GM23248 (cell line): ENCODE data around the gene RNF150. TPM values are rescaled to one million over a fixed set of nuclear protein-coding genes. Genes with fewer than 3 reads are reported as not detected.

Source experiments
- DNase-seq: peaks from one replicate; pipeline ENCODE4 v3.0.0-alpha.2; 2015
- H2AFZ ChIP-seq: fragments of 200-600 bp; sonication (generic); 2 replicates; pipeline ENCODE4 v1.6.1; 2016; ENCODE audit warnings: antibody characterized with exemption
- H3F3A ChIP-seq: fragments of 200-600 bp; sonication (generic); 2 replicates; pipeline ENCODE4 v1.6.1; 2016; ENCODE audit warnings: mild to moderate bottlenecking, antibody characterized with exemption, mixed run types; ENCODE audit not compliant: insufficient read depth
- H3K27ac ChIP-seq: fragments of 200-600 bp; sonication (generic); 2 replicates; pipeline ENCODE4 v1.5.1; 2016; ENCODE audit warnings: mild to moderate bottlenecking
- H3K27me3 ChIP-seq: fragments of 200-600 bp; sonication (generic); replicated peaks from 2 replicates; pipeline ENCODE4 v1.6.1; 2016; ENCODE audit warnings: mild to moderate bottlenecking; ENCODE audit not compliant: insufficient read depth
- H3K36me3 ChIP-seq: fragments of 200-600 bp; sonication (generic); 2 replicates; pipeline ENCODE4 v1.6.1; 2016; ENCODE audit warnings: low read depth, mild to moderate bottlenecking
- H3K4me1 ChIP-seq: fragments of 200-600 bp; sonication (generic); 2 replicates; pipeline ENCODE4 v1.6.1; 2016; ENCODE audit warnings: mild to moderate bottlenecking; ENCODE audit not compliant: insufficient read depth
- H3K4me2 ChIP-seq: fragments of 200-600 bp; sonication (generic); one replicate; pipeline ENCODE4 v1.6.1; 2016; ENCODE audit warnings: mild to moderate bottlenecking; ENCODE audit not compliant: unreplicated experiment
- H3K4me3 ChIP-seq: fragments of 200-600 bp; sonication (generic); 2 replicates; pipeline ENCODE4 v1.5.1; 2016; ENCODE audit warnings: mild to moderate bottlenecking
- H3K79me2 ChIP-seq: fragments of 200-600 bp; sonication (generic); 2 replicates; pipeline ENCODE4 v1.6.1; 2016; ENCODE audit warnings: mild to moderate bottlenecking; ENCODE audit not compliant: insufficient read depth
- H3K9ac ChIP-seq: fragments of 200-600 bp; sonication (generic); 2 replicates; pipeline ENCODE4 v1.6.1; 2016; ENCODE audit warnings: mild to moderate bottlenecking
- H3K9me2 ChIP-seq: fragments of 200-600 bp; sonication (generic); 2 replicates; pipeline ENCODE4 v1.6.1; 2016; ENCODE audit warnings: mixed run types, mild to moderate bottlenecking, moderate library complexity; ENCODE audit not compliant: insufficient read depth
- H3K9me3 ChIP-seq: fragments of 200-600 bp; sonication (generic); one replicate; pipeline ENCODE4 v1.6.1; 2017; ENCODE audit warnings: low read depth
- H4K20me1 ChIP-seq: fragments of 200-600 bp; sonication (generic); 2 replicates; pipeline ENCODE4 v1.6.0; 2016; ENCODE audit not compliant: insufficient read depth
- EZH2 ChIP-seq: fragments of 200-600 bp; sonication (generic); IDR thresholded peaks from 2 replicates; pipeline ENCODE4 v1.6.1; 2018; ENCODE audit warnings: antibody characterized with exemption, mild to moderate bottlenecking; ENCODE audit not compliant: insufficient read depth, poor library complexity, severe bottlenecking
- EZH2phosphoT487 ChIP-seq: fragments of 200-600 bp; sonication (generic); IDR thresholded peaks from 2 replicates; pipeline ENCODE4 v1.6.1; 2018; ENCODE audit warnings: antibody characterized with exemption, moderate library complexity, mild to moderate bottlenecking, low read depth; ENCODE audit not compliant: insufficient read depth
- WGBS, 2 experiments: methylation state at CpG; one replicate each; pipeline ENCODE4 v1.1.6; 2015 to 2017; ENCODE audit warnings: low lambda C conversion rate in 2 of 2, low coverage in 1 of 2; ENCODE audit errors: missing lambda C conversion rate in 2 of 2; 5-methylcytosine and 5-hydroxymethylcytosine counted together
- in situ Hi-C: fragments of 300-500 bp; cut with MboI; formaldehyde crosslinking; loops from 2 replicates; pipeline ENCODE4 v1.15.0; 2020
- polyA plus RNA-seq: library from polyadenylated mRNA; unstranded; fragments of >200 nt; fragmentation: Nextera tagmentation; extraction: Ambion mirVana; gene quantifications from 2 replicates; pipeline ENCODE4 v1.2.1, GENCODE V29; 2016
- total RNA-seq: library from RNA; depleted of rRNA; stranded (reverse); fragments of >200 nt; shearing (Covaris generic); gene quantifications from 2 replicates; pipeline ENCODE4 v1.2.3, GENCODE V29; 2014

The RNF150 gene
- total and polyA plus RNA-seq, 2 experiments from 2014 or later = 4.8 to 10.5 TPM

DNA sequence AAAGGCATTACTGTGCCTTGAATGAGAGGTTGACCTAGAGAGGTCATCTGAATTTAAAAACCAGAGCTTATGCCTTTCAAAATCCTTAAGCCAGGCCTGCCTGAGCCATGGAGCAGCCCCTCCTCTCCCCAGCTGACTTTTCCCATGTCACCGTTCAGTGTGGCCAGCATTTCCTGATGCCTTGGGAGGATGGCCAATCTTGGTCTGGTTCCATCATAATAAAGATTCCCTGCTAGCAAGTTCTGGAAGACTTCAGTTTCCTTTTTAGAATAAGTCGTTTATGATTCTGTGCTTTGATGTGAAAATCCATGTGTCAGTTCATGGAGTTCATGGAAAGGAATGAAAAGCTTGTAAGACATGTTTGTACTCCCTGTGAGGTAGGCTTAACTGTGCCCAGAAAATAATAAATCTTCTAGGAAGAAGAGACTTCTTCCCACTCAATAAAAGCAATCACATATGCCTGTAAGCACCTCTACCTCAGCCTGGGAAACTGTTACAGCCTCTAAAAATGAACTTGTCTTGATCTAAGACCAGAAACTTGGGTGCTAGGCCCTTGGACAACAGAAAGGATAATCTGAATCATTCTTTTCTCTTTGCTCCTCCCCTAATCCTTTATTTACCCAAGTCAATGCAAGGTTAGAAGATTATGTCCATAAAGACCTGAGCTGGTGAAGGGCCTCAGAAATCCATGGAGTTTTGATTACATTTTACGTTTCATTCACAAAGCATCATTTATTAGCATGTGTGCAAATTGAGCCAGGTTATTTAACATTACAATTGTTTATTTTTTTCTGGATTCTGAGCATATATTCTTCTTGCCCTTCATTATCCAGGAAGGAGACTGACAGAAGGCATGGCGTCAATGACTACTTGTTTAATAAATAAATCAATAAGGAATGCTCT, 293.1 kb downstream of the RNF150 start:
- Histone ChIP-seq H3K4me3 (no peak overlapping the region), H3K4me1 (no peaks in the 10 kb centered on the region), H3K27me3 (peaks cover 12% of the 10 kb centered on the region), H3K27ac (no peak overlapping the region), H2AFZ (no peak overlapping the region), H3K4me2 (no peak overlapping the region), H4K20me1 (no peaks in the 10 kb centered on the region), H3K79me2 (no peaks in the 10 kb centered on the region), H3K36me3 (no peaks in the 10 kb centered on the region), H3K9me3 (no peaks in the 10 kb centered on the region), H3F3A (no peaks in the 10 kb centered on the region), H3K9ac (no peak overlapping the region), H3K9me2 (no peaks in the 10 kb centered on the region)
- no peak for TF ChIP-seq EZH2phosphoT487
- no peak for TF ChIP-seq EZH2
- 21 to 25% methylated on average over 4 of the region's 4 CpGs for WGBS, 2 experiments
- in situ Hi-C loops = loop anchor here (10.0 kb wide), 1 partner anchor 475 kb away; no protein-coding TSS in a partner anchor
- no peak for DNase-seq

DNA sequence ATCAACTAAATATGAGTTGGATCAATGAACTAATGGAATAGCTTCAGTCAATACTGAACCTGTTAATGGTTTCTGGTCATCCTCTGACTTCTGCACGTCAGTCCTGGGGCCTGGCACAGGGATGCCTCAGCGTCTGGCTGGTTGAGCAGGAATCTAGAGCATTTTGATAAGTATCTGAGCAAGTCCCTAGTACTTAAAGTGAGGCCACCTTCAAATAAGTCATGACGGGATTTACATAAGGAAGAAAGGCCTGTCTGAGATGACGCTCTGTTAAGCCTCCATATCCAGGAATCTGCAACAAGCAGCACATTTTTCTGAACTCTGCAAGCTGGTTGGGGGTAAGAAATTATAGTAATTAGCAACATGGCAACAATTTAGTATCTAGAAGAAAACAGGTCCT, 293.9 kb downstream of the RNF150 start:
- no peaks in the 10 kb centered on the region for H4K20me1 ChIP-seq
- no peak for TF ChIP-seq EZH2phosphoT487
- no peak for TF ChIP-seq EZH2
- 50 to 57% methylated on average over 4 of the region's 4 CpGs for WGBS, 2 experiments
- no peaks in the 10 kb centered on the region for H3K79me2 ChIP-seq
- H2AFZ ChIP-seq = no peak overlapping the region
- H3K4me1 ChIP-seq = no peaks in the 10 kb centered on the region
- no peak overlapping the region for H3K4me2 ChIP-seq
- no peaks in the 10 kb centered on the region for H3F3A ChIP-seq
- no peaks in the 10 kb centered on the region for H3K9me3 ChIP-seq
- H3K9ac ChIP-seq = no peak overlapping the region
- H3K27me3 ChIP-seq = peaks cover 17% of the 10 kb centered on the region
- no peak overlapping the region for H3K4me3 ChIP-seq
- H3K36me3 ChIP-seq = no peaks in the 10 kb centered on the region
- H3K9me2 ChIP-seq = no peaks in the 10 kb centered on the region
- no peak overlapping the region for H3K27ac ChIP-seq
- in situ Hi-C loops = no loop called here
- DNase-seq = no peak

DNA sequence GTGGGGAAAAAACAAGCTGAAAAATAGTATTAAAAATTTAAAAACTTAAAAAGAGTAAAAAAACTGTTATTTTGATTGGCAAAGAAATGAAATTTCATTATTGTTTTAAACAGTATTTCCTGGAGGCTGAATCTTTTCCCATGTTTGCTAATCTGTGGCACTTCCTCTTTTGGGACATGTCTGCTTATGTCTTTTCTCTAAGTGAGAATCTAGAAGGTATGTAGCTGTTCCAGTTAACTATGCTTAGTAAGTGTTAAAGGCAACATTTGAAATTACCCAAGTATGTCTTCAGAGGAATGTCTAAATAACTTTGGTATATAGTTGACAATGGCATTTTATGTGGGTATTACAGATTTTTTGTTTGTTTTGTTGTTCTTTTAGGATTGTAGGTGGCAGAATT, 295.5 kb downstream of the RNF150 start:
- H3K4me3 ChIP-seq = no peak overlapping the region
- no peak overlapping the region for H2AFZ ChIP-seq
- no peaks in the 10 kb centered on the region for H3K79me2 ChIP-seq
- no peaks in the 10 kb centered on the region for H3K4me1 ChIP-seq
- H3K36me3 ChIP-seq = no peaks in the 10 kb centered on the region
- peaks cover 26% of the 10 kb centered on the region for H3K27me3 ChIP-seq
- H4K20me1 ChIP-seq = no peaks in the 10 kb centered on the region
- in situ Hi-C loops = no loop called here
- TF ChIP-seq EZH2phosphoT487 (no peak), EZH2 (no peak)
- H3F3A ChIP-seq = no peaks in the 10 kb centered on the region
- H3K27ac ChIP-seq = no peak overlapping the region
- H3K9me2 ChIP-seq = no peaks in the 10 kb centered on the region
- no peak overlapping the region for H3K4me2 ChIP-seq
- no peak overlapping the region for H3K9ac ChIP-seq
- H3K9me3 ChIP-seq = no peaks in the 10 kb centered on the region
- no peak for DNase-seq

DNA sequence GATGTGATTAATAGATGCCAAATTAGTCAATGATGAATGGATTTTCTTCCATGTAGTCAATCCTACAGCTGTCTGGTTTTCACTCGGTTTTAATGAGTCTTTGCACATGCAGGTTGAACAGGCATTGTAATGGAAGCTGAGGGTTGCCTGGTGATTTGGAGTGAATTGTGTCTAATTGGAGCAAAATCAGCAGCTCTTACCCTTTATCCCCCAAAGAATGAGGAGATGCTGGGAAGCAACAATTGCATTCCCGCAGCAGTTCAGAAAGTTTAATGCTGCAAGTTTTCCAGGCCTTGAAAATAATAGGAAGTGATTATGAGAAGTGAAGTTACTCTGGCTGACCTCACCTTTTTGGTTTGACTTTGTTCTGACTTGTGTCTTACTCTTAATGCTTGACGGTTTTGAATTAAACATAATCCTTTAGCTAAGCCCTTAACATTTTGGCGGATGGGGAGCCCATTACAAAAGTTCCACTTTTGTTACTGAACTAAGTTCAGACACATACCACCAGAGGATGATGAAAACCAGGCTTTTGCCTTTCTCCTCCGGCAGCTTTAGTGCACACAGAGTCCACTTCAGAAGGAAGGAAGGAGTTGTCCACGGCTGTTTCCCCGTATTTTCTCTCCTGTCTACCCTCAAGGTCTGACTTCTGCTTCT, 298.3 kb downstream of the RNF150 start:
- Histone ChIP-seq H3K9me3 (no peaks in the 10 kb centered on the region), H3K27me3 (peaks cover 48% of the 10 kb centered on the region), H3K9me2 (no peaks in the 10 kb centered on the region), H3K4me2 (no peak overlapping the region), H3K4me1 (no peaks in the 10 kb centered on the region), H2AFZ (no peak overlapping the region), H3K79me2 (no peaks in the 10 kb centered on the region), H3K9ac (no peak overlapping the region), H4K20me1 (no peaks in the 10 kb centered on the region), H3K36me3 (no peaks in the 10 kb centered on the region), H3K4me3 (no peak overlapping the region), H3F3A (no peaks in the 10 kb centered on the region), H3K27ac (no peak overlapping the region)
- WGBS, 2 experiments = 41 to 51% methylated on average over 7 of the region's 7 CpGs
- TF ChIP-seq EZH2 (no peak), EZH2phosphoT487 (no peak)
- in situ Hi-C loops = no loop called here
- DNase-seq = no peak
